Neural cell (in vitro differentiated cells): ENCODE measurements around the gene ARMC9. TPM values are rescaled to one million over a fixed set of nuclear protein-coding genes. Genes with fewer than 3 reads are reported as not detected.

Experiments
- H2AFZ ChIP-seq: fragments of 200-600, 300-800 bp; sonication (generic), shearing (Covaris generic); 2 replicates; pipeline ENCODE4 v1.6.0; 2014; ENCODE audit warnings: low read depth, mild to moderate bottlenecking, antibody characterized with exemption, low read length, moderate library complexity
- H3F3A ChIP-seq: fragments of 200-600 bp; shearing (Covaris generic); 2 replicates; pipeline ENCODE4 v1.6.1; 2016; ENCODE audit warnings: mild to moderate bottlenecking, moderate library complexity, mixed read lengths, antibody characterized with exemption, low read length; ENCODE audit not compliant: insufficient read depth, poor library complexity, severe bottlenecking
- H3K27ac ChIP-seq: fragments of 200-600, 300-800 bp; sonication (generic), shearing (Covaris generic); 2 replicates; pipeline ENCODE4 v1.5.1; 2014; ENCODE audit warnings: mild to moderate bottlenecking, low read length, moderate library complexity
- H3K27me3 ChIP-seq: fragments of 300-800, 200-600 bp; sonication (generic), shearing (Covaris generic); 2 replicates; pipeline ENCODE4 v1.6.0; 2014; ENCODE audit warnings: mild to moderate bottlenecking, low read depth, low read length, moderate library complexity; ENCODE audit not compliant: insufficient read depth
- H3K36me3 ChIP-seq: fragments of 300-800, 200-600 bp; sonication (generic), shearing (Covaris generic); 2 replicates; pipeline ENCODE4 v1.5.1; 2014; ENCODE audit warnings: mild to moderate bottlenecking, antibody characterized with exemption, low read length, moderate library complexity; ENCODE audit not compliant: insufficient read depth
- H3K4me2 ChIP-seq: fragments of 300-800, 200-600 bp; sonication (generic), shearing (Covaris generic); 2 replicates; pipeline ENCODE4 v1.6.0; 2014; ENCODE audit warnings: mild to moderate bottlenecking, low read length
- H3K4me3 ChIP-seq: fragments of 300-800, 200-600 bp; sonication (generic), shearing (Covaris generic); 2 replicates; pipeline ENCODE4 v1.5.1; 2014; ENCODE audit warnings: mild to moderate bottlenecking, low read length, moderate library complexity
- H3K79me2 ChIP-seq: fragments of 200-600 bp; shearing (Covaris generic); replicated peaks from 2 replicates; pipeline ENCODE4 v1.6.0; 2014; ENCODE audit warnings: mild to moderate bottlenecking, low read length, moderate library complexity; ENCODE audit not compliant: insufficient read depth
- H3K9ac ChIP-seq: fragments of 300-800, 200-600 bp; sonication (generic), shearing (Covaris generic); 2 replicates; pipeline ENCODE4 v1.6.1; 2016; ENCODE audit warnings: mild to moderate bottlenecking, low read length, mixed read lengths
- H3K9me2 ChIP-seq: fragments of 200-600 bp; shearing (Covaris generic); 2 replicates; pipeline ENCODE4 v1.6.1; 2016; ENCODE audit warnings: mild to moderate bottlenecking, low read length, mixed read lengths; ENCODE audit not compliant: insufficient read depth
- H3K9me3 ChIP-seq: fragments of 200-600, 300-800 bp; sonication (generic), shearing (Covaris generic); 2 replicates; pipeline ENCODE4 v1.6.1; 2016; ENCODE audit warnings: mild to moderate bottlenecking, mixed run types, low read length, moderate library complexity, mixed read lengths
- H4K20me1 ChIP-seq: fragments of 200-600 bp; shearing (Covaris generic); 2 replicates; pipeline ENCODE4 v1.6.1; 2016; ENCODE audit warnings: mild to moderate bottlenecking, mixed run types; ENCODE audit not compliant: insufficient read depth
- EP300 ChIP-seq: fragments of 450-650 bp; conservative IDR thresholded peaks from 2 replicates; pipeline ENCODE4 v1.6.1; 2014; ENCODE audit warnings: antibody characterized with exemption, mild to moderate bottlenecking, moderate library complexity; ENCODE audit not compliant: poor library complexity, severe bottlenecking
- EZH2 ChIP-seq: fragments of 200-600, 300-800 bp; shearing (Covaris generic), sonication (generic); IDR thresholded peaks from 2 replicates; pipeline ENCODE4 v1.6.1; 2014; ENCODE audit warnings: antibody characterized with exemption, low read length, borderline replicate concordance, mild to moderate bottlenecking; ENCODE audit not compliant: insufficient read depth, poor library complexity, severe bottlenecking
- MXI1 ChIP-seq: fragments of 450-650 bp; conservative IDR thresholded peaks from 2 replicates; pipeline ENCODE4 v1.6.1; 2014; ENCODE audit warnings: antibody characterized with exemption, mild to moderate bottlenecking; ENCODE audit not compliant: poor library complexity, severe bottlenecking
- POLR2AphosphoS5 ChIP-seq: IDR thresholded peaks from 2 replicates; pipeline ENCODE4 v1.6.1; 2012
- RAD21 ChIP-seq: fragments of 450-650 bp; conservative IDR thresholded peaks from 2 replicates; pipeline ENCODE4 v1.6.1; 2014; ENCODE audit warnings: antibody characterized with exemption, mild to moderate bottlenecking, moderate library complexity
- SMC3 ChIP-seq: fragments of 450-650 bp; conservative IDR thresholded peaks from 2 replicates; pipeline ENCODE4 v1.6.1; 2014; ENCODE audit warnings: antibody characterized with exemption, mild to moderate bottlenecking, moderate library complexity; ENCODE audit not compliant: poor library complexity
- TAF1 ChIP-seq: IDR thresholded peaks from 2 replicates; pipeline ENCODE4 v1.6.1; 2012; ENCODE audit warnings: low read depth
- polyA plus RNA-seq: library from polyadenylated mRNA; depleted of rRNA; stranded (reverse); fragments of >200 nt; gene quantifications from 2 replicates; pipeline ENCODE4 v1.2.3, GENCODE V29; 2014
- TF ChIP-seq, protein P1 (sequence below): IDR thresholded peaks from 2 replicates; pipeline ENCODE4 v1.6.1; 2012; ENCODE audit warnings: borderline replicate concordance
- TF ChIP-seq, protein P2 (sequence below): fragments of 450-650 bp; IDR thresholded peaks from 2 replicates; pipeline ENCODE4 v1.5.1; 2014; ENCODE audit warnings: antibody characterized with exemption, mild to moderate bottlenecking, moderate library complexity; ENCODE audit not compliant: poor library complexity, severe bottlenecking

Gene ARMC9
- polyA plus RNA-seq, 1 donor from 2014 or later: 13.9 TPM

DNA sequence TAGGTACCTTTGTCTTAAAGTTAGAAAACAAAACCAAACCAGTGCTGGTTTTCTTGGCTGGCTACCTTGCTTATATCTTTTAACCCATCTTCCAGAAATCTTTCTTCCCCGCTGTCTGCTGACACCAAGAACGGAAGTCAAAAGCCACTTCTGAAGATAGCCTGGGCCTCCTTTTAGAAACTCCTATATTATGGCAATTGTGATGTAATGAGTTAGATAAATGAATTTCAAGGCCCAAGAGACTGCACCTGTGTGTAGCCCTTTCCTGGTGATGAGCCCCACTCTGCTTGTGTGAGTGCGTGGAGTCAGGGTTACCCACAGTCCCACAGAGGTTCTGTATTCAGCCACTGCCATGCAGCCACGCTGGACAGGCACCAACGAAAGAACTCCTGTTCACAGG is 60.7 kb downstream of the ARMC9 start:
- Histone ChIP-seq H3K9me3 (no peaks in the 10 kb centered on the region), H3K79me2 (no peaks in the 10 kb centered on the region), H3K36me3 (no peaks in the 10 kb centered on the region), H3K9me2 (no peaks in the 10 kb centered on the region), H4K20me1 (no peaks in the 10 kb centered on the region), H3K9ac (no peak overlapping the region), H3K27me3 (no peaks in the 10 kb centered on the region), H3K4me2 (no peak overlapping the region), H3K27ac (no peak overlapping the region), H2AFZ (no peak overlapping the region), H3K4me3 (no peak overlapping the region), H3F3A (no peaks in the 10 kb centered on the region)
- TF ChIP-seq TAF1 (no peak), POLR2AphosphoS5 (no peak), RAD21 (no peak), SMC3 (no peak), MXI1 (no peak), EZH2 (no peak), EP300 (no peak)
- TF ChIP-seq, protein P1, sequence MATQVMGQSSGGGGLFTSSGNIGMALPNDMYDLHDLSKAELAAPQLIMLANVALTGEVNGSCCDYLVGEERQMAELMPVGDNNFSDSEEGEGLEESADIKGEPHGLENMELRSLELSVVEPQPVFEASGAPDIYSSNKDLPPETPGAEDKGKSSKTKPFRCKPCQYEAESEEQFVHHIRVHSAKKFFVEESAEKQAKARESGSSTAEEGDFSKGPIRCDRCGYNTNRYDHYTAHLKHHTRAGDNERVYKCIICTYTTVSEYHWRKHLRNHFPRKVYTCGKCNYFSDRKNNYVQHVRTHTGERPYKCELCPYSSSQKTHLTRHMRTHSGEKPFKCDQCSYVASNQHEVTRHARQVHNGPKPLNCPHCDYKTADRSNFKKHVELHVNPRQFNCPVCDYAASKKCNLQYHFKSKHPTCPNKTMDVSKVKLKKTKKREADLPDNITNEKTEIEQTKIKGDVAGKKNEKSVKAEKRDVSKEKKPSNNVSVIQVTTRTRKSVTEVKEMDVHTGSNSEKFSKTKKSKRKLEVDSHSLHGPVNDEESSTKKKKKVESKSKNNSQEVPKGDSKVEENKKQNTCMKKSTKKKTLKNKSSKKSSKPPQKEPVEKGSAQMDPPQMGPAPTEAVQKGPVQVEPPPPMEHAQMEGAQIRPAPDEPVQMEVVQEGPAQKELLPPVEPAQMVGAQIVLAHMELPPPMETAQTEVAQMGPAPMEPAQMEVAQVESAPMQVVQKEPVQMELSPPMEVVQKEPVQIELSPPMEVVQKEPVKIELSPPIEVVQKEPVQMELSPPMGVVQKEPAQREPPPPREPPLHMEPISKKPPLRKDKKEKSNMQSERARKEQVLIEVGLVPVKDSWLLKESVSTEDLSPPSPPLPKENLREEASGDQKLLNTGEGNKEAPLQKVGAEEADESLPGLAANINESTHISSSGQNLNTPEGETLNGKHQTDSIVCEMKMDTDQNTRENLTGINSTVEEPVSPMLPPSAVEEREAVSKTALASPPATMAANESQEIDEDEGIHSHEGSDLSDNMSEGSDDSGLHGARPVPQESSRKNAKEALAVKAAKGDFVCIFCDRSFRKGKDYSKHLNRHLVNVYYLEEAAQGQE: no peak
- TF ChIP-seq, protein P2, sequence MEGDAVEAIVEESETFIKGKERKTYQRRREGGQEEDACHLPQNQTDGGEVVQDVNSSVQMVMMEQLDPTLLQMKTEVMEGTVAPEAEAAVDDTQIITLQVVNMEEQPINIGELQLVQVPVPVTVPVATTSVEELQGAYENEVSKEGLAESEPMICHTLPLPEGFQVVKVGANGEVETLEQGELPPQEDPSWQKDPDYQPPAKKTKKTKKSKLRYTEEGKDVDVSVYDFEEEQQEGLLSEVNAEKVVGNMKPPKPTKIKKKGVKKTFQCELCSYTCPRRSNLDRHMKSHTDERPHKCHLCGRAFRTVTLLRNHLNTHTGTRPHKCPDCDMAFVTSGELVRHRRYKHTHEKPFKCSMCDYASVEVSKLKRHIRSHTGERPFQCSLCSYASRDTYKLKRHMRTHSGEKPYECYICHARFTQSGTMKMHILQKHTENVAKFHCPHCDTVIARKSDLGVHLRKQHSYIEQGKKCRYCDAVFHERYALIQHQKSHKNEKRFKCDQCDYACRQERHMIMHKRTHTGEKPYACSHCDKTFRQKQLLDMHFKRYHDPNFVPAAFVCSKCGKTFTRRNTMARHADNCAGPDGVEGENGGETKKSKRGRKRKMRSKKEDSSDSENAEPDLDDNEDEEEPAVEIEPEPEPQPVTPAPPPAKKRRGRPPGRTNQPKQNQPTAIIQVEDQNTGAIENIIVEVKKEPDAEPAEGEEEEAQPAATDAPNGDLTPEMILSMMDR: no peak

DNA sequence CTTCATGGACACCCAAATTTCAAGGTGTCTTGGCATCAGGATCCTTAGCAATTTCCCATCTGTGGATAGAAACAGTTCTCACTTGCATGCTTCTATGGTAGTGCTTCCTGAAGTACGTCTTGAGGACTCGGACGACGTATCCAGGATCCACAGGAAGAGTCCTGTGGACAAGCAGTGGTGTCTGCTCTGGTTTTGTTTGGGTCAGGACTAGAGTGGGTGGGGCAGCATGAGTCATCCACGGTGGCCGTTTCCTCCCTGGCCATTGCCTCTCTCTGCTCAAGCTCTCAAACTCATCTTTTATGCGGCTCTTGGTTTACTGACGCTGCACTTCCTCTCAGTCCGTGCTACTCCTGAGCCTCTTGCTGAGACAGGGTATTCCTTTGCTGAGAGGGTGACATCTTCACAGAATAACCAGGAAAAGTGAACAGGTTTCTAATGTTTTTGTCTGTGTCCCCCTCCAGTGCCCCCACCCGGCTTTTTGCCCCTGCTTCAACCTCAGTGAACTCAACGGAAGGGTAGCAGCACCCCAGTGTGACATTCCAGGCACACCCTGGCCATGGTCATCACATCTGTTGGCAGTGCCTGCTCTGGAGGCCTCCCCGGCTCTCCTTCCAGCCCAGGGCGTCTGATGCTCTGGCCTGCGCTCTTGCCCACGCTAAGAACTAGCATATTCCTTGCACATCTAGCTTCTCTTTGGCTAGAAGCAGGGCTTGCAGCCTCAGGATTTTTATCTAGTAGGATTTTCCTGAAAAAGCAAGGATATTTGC is 62.2 kb downstream of the ARMC9 start:
- Histone ChIP-seq H3K27me3 (no peaks in the 10 kb centered on the region), H3K4me3 (no peak overlapping the region), H3K4me2 (no peak overlapping the region), H3K36me3 (no peaks in the 10 kb centered on the region), H3K27ac (no peak overlapping the region), H2AFZ (no peak overlapping the region), H3K9me2 (no peaks in the 10 kb centered on the region), H3F3A (no peaks in the 10 kb centered on the region), H4K20me1 (no peaks in the 10 kb centered on the region), H3K9me3 (no peaks in the 10 kb centered on the region), H3K79me2 (no peaks in the 10 kb centered on the region), H3K9ac (no peak overlapping the region)
- TF ChIP-seq, protein P1: no peak
- TF ChIP-seq TAF1 (no peak), SMC3 (no peak), MXI1 (no peak), EP300 (no peak), EZH2 (no peak), RAD21 (no peak), POLR2AphosphoS5 (no peak)
- TF ChIP-seq, protein P2: no peak
